Panc1 (cell line): ENCODE data around the gene PDK2.

Source experiments
- SIN3A ChIP-seq: IDR thresholded peaks from 2 replicates; pipeline ENCODE4 v1.6.1; 2012; ENCODE audit warnings: low read depth, mild to moderate bottlenecking, low read length, moderate library complexity, borderline replicate concordance; ENCODE audit not compliant: insufficient read depth
- TF ChIP-seq, protein P1 (sequence below): fragments of 450-650 bp; IDR thresholded peaks from 2 replicates; pipeline ENCODE4 v1.5.1; 2017; ENCODE audit warnings: mild to moderate bottlenecking

DNA sequence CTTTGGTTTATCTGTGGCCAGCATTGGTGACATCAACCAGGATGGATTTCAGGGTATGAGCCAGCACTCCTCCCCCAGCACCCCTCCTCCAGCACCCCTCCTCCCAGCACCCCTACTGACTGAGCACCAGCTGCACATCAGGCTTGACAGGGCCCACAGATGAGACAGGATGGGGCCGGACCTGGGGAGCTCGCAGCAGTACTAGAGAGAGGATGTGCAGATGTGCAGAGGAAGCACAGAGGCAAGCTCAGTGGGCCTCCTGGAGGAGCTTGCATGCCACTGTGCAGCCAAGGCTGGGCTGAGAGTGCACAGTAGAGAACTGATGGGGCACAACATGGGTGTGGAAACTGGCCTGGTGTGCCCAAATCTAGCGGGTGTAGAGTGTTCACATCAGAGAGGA, 23.0 kb upstream of the PDK2 start:
- TF ChIP-seq, protein P1, sequence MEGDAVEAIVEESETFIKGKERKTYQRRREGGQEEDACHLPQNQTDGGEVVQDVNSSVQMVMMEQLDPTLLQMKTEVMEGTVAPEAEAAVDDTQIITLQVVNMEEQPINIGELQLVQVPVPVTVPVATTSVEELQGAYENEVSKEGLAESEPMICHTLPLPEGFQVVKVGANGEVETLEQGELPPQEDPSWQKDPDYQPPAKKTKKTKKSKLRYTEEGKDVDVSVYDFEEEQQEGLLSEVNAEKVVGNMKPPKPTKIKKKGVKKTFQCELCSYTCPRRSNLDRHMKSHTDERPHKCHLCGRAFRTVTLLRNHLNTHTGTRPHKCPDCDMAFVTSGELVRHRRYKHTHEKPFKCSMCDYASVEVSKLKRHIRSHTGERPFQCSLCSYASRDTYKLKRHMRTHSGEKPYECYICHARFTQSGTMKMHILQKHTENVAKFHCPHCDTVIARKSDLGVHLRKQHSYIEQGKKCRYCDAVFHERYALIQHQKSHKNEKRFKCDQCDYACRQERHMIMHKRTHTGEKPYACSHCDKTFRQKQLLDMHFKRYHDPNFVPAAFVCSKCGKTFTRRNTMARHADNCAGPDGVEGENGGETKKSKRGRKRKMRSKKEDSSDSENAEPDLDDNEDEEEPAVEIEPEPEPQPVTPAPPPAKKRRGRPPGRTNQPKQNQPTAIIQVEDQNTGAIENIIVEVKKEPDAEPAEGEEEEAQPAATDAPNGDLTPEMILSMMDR: no peak
- no peak for TF ChIP-seq SIN3A
